BE2C (cell line): ENCODE measurements around the gene ITCH.

Source experiments
- DNase-seq: peaks from one replicate; pipeline ENCODE4 v3.0.0-alpha.2; 2020
- H3K27me3 ChIP-seq: fragments of 250-450 bp; sonication (Bioruptor Pico); 2 replicates; pipeline ENCODE4 v1.5.1; 2020; ENCODE audit warnings: mild to moderate bottlenecking
- H3K36me3 ChIP-seq: fragments of 250-450 bp; sonication (Bioruptor Pico); 2 replicates; pipeline ENCODE4 v1.5.1; 2020; ENCODE audit warnings: mild to moderate bottlenecking
- H3K4me1 ChIP-seq: fragments of 250-450 bp; sonication (Bioruptor Pico); 2 replicates; pipeline ENCODE4 v1.5.1; 2020
- H3K4me3 ChIP-seq: 2 replicates; pipeline ENCODE4 v1.5.1; 2011; ENCODE audit warnings: low read depth, low read length
- H3K9me3 ChIP-seq: fragments of 250-450 bp; sonication (Bioruptor Pico); 2 replicates; pipeline ENCODE4 v1.5.1; 2020
- CTCF ChIP-seq: IDR thresholded peaks from 2 replicates; pipeline ENCODE4 v1.5.1; 2012; ENCODE audit warnings: mild to moderate bottlenecking, low read depth, low read length

Gene ITCH

GRCh38 chr20:34532756-34533155 is 169.7 kb downstream of the ITCH start:
- no peak for DNase-seq
- peaks cover 82% of the 10 kb centered on the region for H3K36me3 ChIP-seq
- H3K27me3 ChIP-seq = no peaks in the 10 kb centered on the region
- H3K4me1 ChIP-seq = no peaks in the 10 kb centered on the region
- H3K4me3 ChIP-seq = no peak overlapping the region
- TF ChIP-seq CTCF = no peak
- H3K9me3 ChIP-seq = no peaks in the 10 kb centered on the region

GRCh38 chr20:34534391-34535165 is 171.5 kb downstream of the ITCH start:
- Histone ChIP-seq H3K27me3 (no peaks in the 10 kb centered on the region), H3K4me3 (no peak overlapping the region), H3K36me3 (peaks cover 81% of the 10 kb centered on the region), H3K9me3 (no peaks in the 10 kb centered on the region), H3K4me1 (no peaks in the 10 kb centered on the region)
- no peak for DNase-seq
- no peak for TF ChIP-seq CTCF

DNA sequence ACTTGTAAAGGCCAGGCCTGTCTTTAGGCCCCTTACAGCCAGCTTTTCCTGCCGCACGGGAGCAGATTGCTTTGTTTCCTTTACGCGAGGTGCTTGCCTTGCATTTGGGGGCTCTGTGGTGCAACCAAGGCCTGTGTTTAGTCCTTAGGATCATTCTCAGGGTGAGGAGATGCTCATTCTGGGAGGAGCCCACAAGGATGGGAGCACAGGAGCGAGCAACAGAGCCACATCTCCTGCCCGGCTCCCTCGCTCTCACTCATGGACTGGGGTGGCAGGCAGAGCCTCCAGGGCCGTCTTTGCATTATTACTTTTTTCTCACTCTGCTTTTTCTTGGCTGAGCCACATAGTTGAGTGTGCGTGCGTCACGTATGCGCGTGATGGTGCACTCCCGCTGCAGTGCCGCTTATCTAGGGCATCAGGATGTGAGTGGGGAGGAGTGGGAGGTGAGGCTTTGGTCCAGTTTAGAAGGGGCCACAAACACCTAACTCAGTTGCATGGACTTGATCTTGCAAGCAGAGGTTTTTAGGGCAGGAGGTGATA is 172.3 kb downstream of the ITCH start:
- no peaks in the 10 kb centered on the region for H3K9me3 ChIP-seq
- no peaks in the 10 kb centered on the region for H3K4me1 ChIP-seq
- no peak for TF ChIP-seq CTCF
- peaks cover 76% of the 10 kb centered on the region for H3K36me3 ChIP-seq
- DNase-seq = no peak
- no peaks in the 10 kb centered on the region for H3K27me3 ChIP-seq
- H3K4me3 ChIP-seq = no peak overlapping the region

DNA sequence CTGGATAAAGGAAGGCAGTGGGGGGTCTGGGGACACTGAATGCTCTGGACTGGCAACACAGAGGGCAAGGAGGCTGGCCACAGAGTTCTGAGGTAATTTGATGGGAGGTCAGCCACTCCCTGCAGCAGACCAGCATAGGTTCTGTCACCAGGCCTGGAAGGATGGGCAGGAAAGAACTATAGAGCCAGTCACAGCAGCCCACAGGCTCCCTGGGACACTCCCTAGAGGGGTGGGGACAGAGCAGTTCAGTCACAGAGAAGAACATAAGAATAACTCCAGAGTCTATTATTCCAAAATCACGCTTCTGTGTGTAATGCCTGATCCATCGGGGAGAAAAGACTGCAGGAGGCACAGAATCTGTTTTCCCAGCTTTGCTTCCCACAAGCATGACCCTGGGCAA is 172.8 kb downstream of the ITCH start:
- H3K36me3 ChIP-seq = peaks cover 76% of the 10 kb centered on the region
- H3K4me1 ChIP-seq = no peaks in the 10 kb centered on the region
- TF ChIP-seq CTCF = no peak
- no peaks in the 10 kb centered on the region for H3K27me3 ChIP-seq
- no peak for DNase-seq
- H3K4me3 ChIP-seq = no peak overlapping the region
- no peaks in the 10 kb centered on the region for H3K9me3 ChIP-seq

DNA sequence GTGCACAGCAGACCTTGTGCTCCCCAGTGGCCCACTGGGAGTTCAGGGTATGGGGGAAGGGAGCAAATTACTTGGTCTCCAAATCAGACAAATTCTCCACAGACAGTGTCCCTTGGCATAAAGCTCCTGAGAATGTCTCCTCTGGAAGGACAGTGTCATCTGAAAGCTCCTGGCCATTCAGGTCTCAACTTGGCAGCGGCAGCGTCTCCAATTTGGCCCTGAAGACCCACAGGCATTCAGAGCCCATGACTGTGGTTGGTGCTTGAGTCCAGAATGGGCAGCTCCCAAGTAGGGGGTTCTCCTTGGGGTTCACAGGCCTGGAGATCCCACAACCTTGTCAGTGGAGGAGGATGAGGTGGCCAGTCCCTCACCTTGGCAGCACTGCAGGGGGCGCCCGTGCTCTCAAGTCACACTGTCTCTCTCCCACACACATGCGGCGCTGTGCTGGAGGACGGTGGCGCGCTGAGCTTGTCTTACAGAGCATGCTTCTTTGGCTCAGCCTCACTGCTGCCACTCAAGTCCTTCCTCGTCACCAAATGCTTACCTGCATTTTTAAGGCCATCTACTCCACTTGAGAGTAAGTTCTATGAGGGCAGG is 173.8 kb downstream of the ITCH start:
- H3K4me3 ChIP-seq = no peak overlapping the region
- peak; percentile 39 for TF ChIP-seq CTCF
- peaks cover 71% of the 10 kb centered on the region for H3K36me3 ChIP-seq
- H3K9me3 ChIP-seq = no peaks in the 10 kb centered on the region
- no peaks in the 10 kb centered on the region for H3K27me3 ChIP-seq
- no peaks in the 10 kb centered on the region for H3K4me1 ChIP-seq
- DNase-seq = peak; percentile 60

- no peak for DNase-seq
Observed at GRCh38 chr20:34537651-34538050, 174.6 kb downstream of the ITCH start.

More at GRCh38 chr20:34537651-34538050, 174.6 kb downstream of the ITCH start:
- no peak for TF ChIP-seq CTCF
- no peaks in the 10 kb centered on the region for H3K4me1 ChIP-seq
- peaks cover 63% of the 10 kb centered on the region for H3K36me3 ChIP-seq
- no peaks in the 10 kb centered on the region for H3K9me3 ChIP-seq
- no peak overlapping the region for H3K4me3 ChIP-seq
- H3K27me3 ChIP-seq = no peaks in the 10 kb centered on the region
